Upper lobe of left lung (tissue), 4 donors: ENCODE data around the gene CALN1.

Source experiments
- POLR2A ChIP-seq, 4 donors: fragments of 450-650 bp; IDR thresholded peaks; one replicate each; pipeline ENCODE4 v1.5.1; 2016 to 2017; ENCODE audit warnings: antibody characterized with exemption in 4 of 4, mild to moderate bottlenecking in 2 of 4
- POLR2AphosphoS5 ChIP-seq, 2 donors: sonication (generic); formaldehyde crosslinking; IDR thresholded peaks; one replicate each; pipeline ENCODE4 v1.5.1; 2017; ENCODE audit warnings: antibody characterized with exemption in 2 of 2

DNA sequence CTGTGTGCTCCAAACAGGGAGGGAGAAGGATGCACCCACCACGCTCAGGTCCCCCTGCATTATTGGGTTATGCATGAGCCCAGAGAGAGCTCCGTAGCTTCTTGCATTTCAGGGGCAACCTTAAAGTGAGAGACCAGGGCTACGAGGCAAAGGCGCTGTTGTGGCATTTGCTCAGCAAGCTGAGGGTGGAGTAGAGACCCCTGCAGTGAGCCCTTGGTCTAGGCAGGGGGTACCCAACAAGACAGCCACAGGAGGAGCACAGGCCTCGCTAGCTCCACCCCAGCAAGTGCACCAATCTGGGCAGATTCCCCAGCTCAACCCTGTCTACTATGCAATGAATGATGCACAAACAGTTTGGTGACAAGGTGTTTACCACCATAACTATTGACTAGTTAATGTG, 198.4 kb downstream of the CALN1 start:
- no peak for TF ChIP-seq POLR2AphosphoS5 (IDR thresholded peaks at IDR 0.05)
- no peak for TF ChIP-seq POLR2A (IDR thresholded peaks at IDR 0.05)
